Vagina (tissue), 2 donors: ENCODE data around the gene PDE8A.

ENCODE experiments used
- CTCF ChIP-seq, 3 experiments: fragments of 450-650 bp in 2 of 3; fragments of 200-600 bp in 1 of 3; sonication (generic) in 1 of 3; IDR thresholded peaks; one replicate each; pipeline ENCODE4 v1.5.1; 2017 to 2019; ENCODE audit warnings: antibody characterized with exemption in 3 of 3, mild to moderate bottlenecking in 2 of 3, moderate library complexity in 2 of 3
- POLR2A ChIP-seq, 2 donors: fragments of 450-650 bp; IDR thresholded peaks; one replicate each; pipeline ENCODE4 v1.6.1; 2017; ENCODE audit warnings: antibody characterized with exemption in 2 of 2, mild to moderate bottlenecking in 2 of 2, moderate library complexity in 2 of 2
- POLR2AphosphoS5 ChIP-seq, 2 donors: sonication (generic); formaldehyde crosslinking; IDR thresholded peaks; one replicate each; pipeline ENCODE4 v1.9.0; 2017; ENCODE audit warnings: antibody characterized with exemption in 2 of 2, mild to moderate bottlenecking in 2 of 2, low read depth in 1 of 2; ENCODE audit not compliant: insufficient read depth in 1 of 2

GRCh38 chr15:85172846-85173490 lies 191.3 kb downstream of the PDE8A start:
- TF ChIP-seq CTCF (IDR thresholded peaks at IDR 0.05) (no peak), POLR2A (IDR thresholded peaks at IDR 0.05) (no peak), POLR2AphosphoS5 (IDR thresholded peaks at IDR 0.05; ENCODE audit: insufficient read depth in 1 of 2, low read depth in 1 of 2) (no peak)
